ENCODE measurements around the gene LRP1B. TPM values are rescaled to one million over a fixed set of nuclear protein-coding genes. Genes with fewer than 3 reads are reported as not detected.
A peak's percentile ranks its signal among the peaks of the same experiment; 100 is the strongest.

The LRP1B gene
- total RNA-seq, 4 donors from 2014 or later, result 37.1 to 82.7 (median 50.9) TPM

GRCh38 chr2:141796449-141796848 lies 334.4 kb downstream of the LRP1B start:
- Histone ChIP-seq H3K36me3 (no peaks in the 10 kb centered on the region), H3K4me3 (replicated peaks in 1 of 3) (no peak overlapping the region), H3K27ac (no peak overlapping the region), H3K27me3 (no peaks in the 10 kb centered on the region), H3K9me3 (no peaks in the 10 kb centered on the region), H3K4me1 (no peaks in the 10 kb centered on the region)
- TF ChIP-seq, protein P1, sequence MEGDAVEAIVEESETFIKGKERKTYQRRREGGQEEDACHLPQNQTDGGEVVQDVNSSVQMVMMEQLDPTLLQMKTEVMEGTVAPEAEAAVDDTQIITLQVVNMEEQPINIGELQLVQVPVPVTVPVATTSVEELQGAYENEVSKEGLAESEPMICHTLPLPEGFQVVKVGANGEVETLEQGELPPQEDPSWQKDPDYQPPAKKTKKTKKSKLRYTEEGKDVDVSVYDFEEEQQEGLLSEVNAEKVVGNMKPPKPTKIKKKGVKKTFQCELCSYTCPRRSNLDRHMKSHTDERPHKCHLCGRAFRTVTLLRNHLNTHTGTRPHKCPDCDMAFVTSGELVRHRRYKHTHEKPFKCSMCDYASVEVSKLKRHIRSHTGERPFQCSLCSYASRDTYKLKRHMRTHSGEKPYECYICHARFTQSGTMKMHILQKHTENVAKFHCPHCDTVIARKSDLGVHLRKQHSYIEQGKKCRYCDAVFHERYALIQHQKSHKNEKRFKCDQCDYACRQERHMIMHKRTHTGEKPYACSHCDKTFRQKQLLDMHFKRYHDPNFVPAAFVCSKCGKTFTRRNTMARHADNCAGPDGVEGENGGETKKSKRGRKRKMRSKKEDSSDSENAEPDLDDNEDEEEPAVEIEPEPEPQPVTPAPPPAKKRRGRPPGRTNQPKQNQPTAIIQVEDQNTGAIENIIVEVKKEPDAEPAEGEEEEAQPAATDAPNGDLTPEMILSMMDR (IDR thresholded peaks at IDR 0.05), result no peak
- no peak for TF ChIP-seq POLR2A (IDR thresholded peaks at IDR 0.05)
- DNase-seq, result no peak
- intact Hi-C loops (cut with DNase I), result no loop called here

- H3K27me3 ChIP-seq, result no peaks in the 10 kb centered on the region
- no peak overlapping the region for H3K27ac ChIP-seq
- H3K9me3 ChIP-seq, result no peaks in the 10 kb centered on the region
- no peaks in the 10 kb centered on the region for H3K36me3 ChIP-seq
- 86 to 94% methylated on average over 2 of the region's 2 CpGs for WGBS, 2 donors
- intact Hi-C loops (cut with DNase I), result no loop called here
- no peaks in the 10 kb centered on the region for H3K4me1 ChIP-seq
- H3K4me3 ChIP-seq (replicated peaks in 1 of 3), result no peak overlapping the region
- DNase-seq, result no peak
- TF ChIP-seq, protein P1 (IDR thresholded peaks at IDR 0.05), result no peak
- no peak for TF ChIP-seq POLR2A (IDR thresholded peaks at IDR 0.05)
These were observed 339.3 kb downstream of the LRP1B start for GRCh38 chr2:141791521-141791920.

- H3K4me3 ChIP-seq (replicated peaks in 1 of 3), result no peak overlapping the region
- intact Hi-C loops (cut with DNase I), result no loop called here
- DNase-seq, result no peak
- H3K36me3 ChIP-seq, result no peaks in the 10 kb centered on the region
- H3K9me3 ChIP-seq, result no peaks in the 10 kb centered on the region
- no peak overlapping the region for H3K27ac ChIP-seq
- no peak for TF ChIP-seq POLR2A (IDR thresholded peaks at IDR 0.05)
- TF ChIP-seq, protein P1 (IDR thresholded peaks at IDR 0.05), result no peak
- H3K27me3 ChIP-seq, result no peaks in the 10 kb centered on the region
- no peaks in the 10 kb centered on the region for H3K4me1 ChIP-seq
- WGBS, 2 donors, result 84 to 86% methylated on average over 1 of the region's 1 CpG
These were observed 348.2 kb downstream of the LRP1B start for GRCh38 chr2:141782574-141782973.

- TF ChIP-seq, protein P1 (IDR thresholded peaks at IDR 0.05), result no peak
- no peak for TF ChIP-seq POLR2A (IDR thresholded peaks at IDR 0.05)
- H3K9me3 ChIP-seq, result no peaks in the 10 kb centered on the region
- WGBS, 2 donors, result 61 to 69% methylated on average over 2 of the region's 2 CpGs
- DNase-seq, result no peak
- H3K36me3 ChIP-seq, result no peaks in the 10 kb centered on the region
- H3K4me3 ChIP-seq (replicated peaks in 1 of 3), result no peak overlapping the region
- intact Hi-C loops (cut with DNase I), result no loop called here
- no peak overlapping the region for H3K27ac ChIP-seq
- H3K4me1 ChIP-seq, result peaks cover 0 to 5% of the 10 kb centered on the region in 2 donors
- H3K27me3 ChIP-seq, result no peaks in the 10 kb centered on the region
These were observed 352.4 kb downstream of the LRP1B start for GRCh38 chr2:141778315-141778835.

DNA sequence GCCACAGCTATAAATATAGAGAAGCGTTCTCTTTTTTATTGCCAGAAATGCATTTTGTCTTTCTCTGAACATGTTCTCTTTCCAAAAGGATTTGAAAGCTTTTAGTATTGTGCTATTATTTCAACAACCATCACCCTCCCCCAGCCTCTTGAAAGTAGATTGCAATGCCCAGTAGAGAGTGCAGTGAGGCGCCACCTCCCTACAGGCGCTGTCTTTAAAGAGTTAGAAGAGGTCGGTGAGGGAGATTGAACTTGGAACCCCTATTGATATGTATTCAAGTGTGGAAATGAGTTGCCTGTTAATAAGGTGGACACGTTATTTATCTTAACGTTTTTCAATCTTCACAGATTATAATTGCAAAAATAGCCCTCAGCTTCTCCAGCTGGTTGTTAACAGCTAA lies 360.3 kb downstream of the LRP1B start:
- Histone ChIP-seq H3K9me3 (no peaks in the 10 kb centered on the region), H3K4me1 (peaks cover 0 to 6% of the 10 kb centered on the region in 2 donors), H3K36me3 (no peaks in the 10 kb centered on the region), H3K27ac (no peak overlapping the region), H3K4me3 (replicated peaks in 1 of 3) (no peak overlapping the region), H3K27me3 (no peaks in the 10 kb centered on the region)
- 54 to 55% methylated on average over 6 of the region's 6 CpGs for WGBS, 2 donors
- intact Hi-C loops (cut with DNase I), result no loop called here
- peak; percentile 54 to 63 for DNase-seq
- no peak for TF ChIP-seq POLR2A (IDR thresholded peaks at IDR 0.05)
- TF ChIP-seq, protein P1 (IDR thresholded peaks at IDR 0.05), result no peak

Measured in thyroid gland (tissue), 4 donors.